HepG2 (cell line): ENCODE data around the gene MPG. TPM values are rescaled to one million over a fixed set of nuclear protein-coding genes. Genes with fewer than 3 reads are reported as not detected.

Experiments used
- ATRX ChIP-seq: sonication (generic); formaldehyde crosslinking; IDR thresholded peaks from 2 replicates; pipeline ENCODE4 v1.4.0; 2020; ENCODE audit warnings: missing genetic modification reagents, borderline replicate concordance
- CTCF ChIP-seq: sonication (generic); formaldehyde crosslinking; IDR thresholded peaks from 2 replicates; pipeline ENCODE4 v1.5.0; 2020; ENCODE audit warnings: mild to moderate bottlenecking, missing genetic modification reagents, moderate library complexity
- FIP1L1 ChIP-seq: fragments of 200-400 bp; formaldehyde crosslinking; IDR thresholded peaks from 2 replicates; pipeline ENCODE4 v1.6.1; 2018; ENCODE audit warnings: low read depth, mild to moderate bottlenecking, low read length, moderate library complexity, borderline replicate concordance; ENCODE audit not compliant: insufficient read depth
- HDAC1 ChIP-seq: sonication (generic); formaldehyde crosslinking; IDR thresholded peaks from 2 replicates; pipeline ENCODE4 v1.5.1; 2020; ENCODE audit warnings: mild to moderate bottlenecking, missing genetic modification reagents
- HDAC6 ChIP-seq: fragments of 200-600 bp; sonication (generic); IDR thresholded peaks from 2 replicates; pipeline ENCODE4 v1.7.0; 2017; ENCODE audit warnings: mild to moderate bottlenecking, antibody characterized with exemption, low read length, low read depth
- HNRNPUL1 ChIP-seq: fragments of 200-400 bp; formaldehyde crosslinking; IDR thresholded peaks from 2 replicates; pipeline ENCODE4 v1.6.1; 2017; ENCODE audit warnings: low read depth, mild to moderate bottlenecking, low read length, moderate library complexity
- IKZF4 ChIP-seq: sonication (generic); formaldehyde crosslinking; IDR thresholded peaks from 2 replicates; pipeline ENCODE4 v1.5.1; 2020; ENCODE audit warnings: borderline replicate concordance, mild to moderate bottlenecking, low read depth, missing genetic modification reagents; ENCODE audit errors: not compliant biosample characterization
- IRF2 ChIP-seq: IDR thresholded peaks from 2 replicates; pipeline ENCODE4 v1.6.1; 2018; ENCODE audit warnings: missing genetic modification reagents, missing compliant biosample characterization
- MXI1 ChIP-seq: IDR thresholded peaks from 3 replicates; pipeline ENCODE4 v1.6.1; 2012; ENCODE audit warnings: low read depth, low read length, inconsistent platforms, borderline replicate concordance
- MYNN ChIP-seq: sonication (generic); formaldehyde crosslinking; IDR thresholded peaks from 2 replicates; pipeline ENCODE4 v1.4.0; 2020; ENCODE audit warnings: mild to moderate bottlenecking, low read depth, missing genetic modification reagents
- RBM39 ChIP-seq: fragments of 200-400 bp; formaldehyde crosslinking; IDR thresholded peaks from one replicate; pipeline ENCODE4 v1.6.1; 2018; ENCODE audit warnings: antibody characterized with exemption, mild to moderate bottlenecking, low read depth, low read length; ENCODE audit not compliant: poor library complexity, severe bottlenecking
- RXRA ChIP-seq: sonication (generic); formaldehyde crosslinking; IDR thresholded peaks from 2 replicates; pipeline ENCODE4 v1.5.1; 2020; ENCODE audit warnings: missing genetic modification reagents
- SNRNP70 ChIP-seq: fragments of 200-400 bp; formaldehyde crosslinking; IDR thresholded peaks from 2 replicates; pipeline ENCODE4 v1.6.1; 2017; ENCODE audit warnings: mild to moderate bottlenecking, low read depth, low read length, moderate library complexity
- SPEN ChIP-seq: sonication (generic); formaldehyde crosslinking; IDR thresholded peaks from 2 replicates; pipeline ENCODE4 v1.5.1; 2020; ENCODE audit warnings: low read depth, mild to moderate bottlenecking, missing genetic modification reagents
- TP53 ChIP-seq: sonication (generic); formaldehyde crosslinking; conservative IDR thresholded peaks from 2 replicates; pipeline ENCODE4 v1.4.0; 2020; ENCODE audit warnings: missing genetic modification reagents
- ZBED4 ChIP-seq: sonication (generic); formaldehyde crosslinking; IDR thresholded peaks from 2 replicates; pipeline ENCODE4 v1.4.0; 2020; ENCODE audit warnings: missing genetic modification reagents, borderline replicate concordance
- ZBTB42 ChIP-seq: sonication (generic); formaldehyde crosslinking; IDR thresholded peaks from 2 replicates; pipeline ENCODE4 v1.5.0; 2020; ENCODE audit warnings: mild to moderate bottlenecking, missing genetic modification reagents
- ZFX ChIP-seq: sonication (generic); formaldehyde crosslinking; IDR thresholded peaks from 2 replicates; pipeline ENCODE4 v1.4.0; 2020; ENCODE audit warnings: mild to moderate bottlenecking, low read depth, missing genetic modification reagents, moderate library complexity
- ZNF235 ChIP-seq: sonication (generic); formaldehyde crosslinking; IDR thresholded peaks from 2 replicates; pipeline ENCODE4 v1.8.1; 2023; ENCODE audit warnings: mild to moderate bottlenecking, missing genetic modification reagents, borderline replicate concordance
- ZNF367 ChIP-seq: sonication (generic); formaldehyde crosslinking; IDR thresholded peaks from 2 replicates; pipeline ENCODE4 v1.4.0; 2020; ENCODE audit warnings: missing genetic modification reagents, borderline replicate concordance
- ZNF414 ChIP-seq: sonication (generic); formaldehyde crosslinking; IDR thresholded peaks from 2 replicates; pipeline ENCODE4 v1.5.0; 2020; ENCODE audit warnings: missing genetic modification reagents
- ZNF709 ChIP-seq: sonication (generic); formaldehyde crosslinking; IDR thresholded peaks from 2 replicates; pipeline ENCODE4 v1.5.0; 2020; ENCODE audit warnings: mild to moderate bottlenecking, missing genetic modification reagents
- ZNF746 ChIP-seq: sonication (generic); formaldehyde crosslinking; IDR thresholded peaks from 2 replicates; pipeline ENCODE4 v1.8.0; 2022; ENCODE audit warnings: mild to moderate bottlenecking, missing genetic modification reagents
- polyA plus RNA-seq, 8 experiments: library from polyadenylated mRNA; depleted of rRNA in 3 of 8; stranded (reverse) in 7 of 8; unstranded in 1 of 8; fragments of >200 nt; fragmentation: Illumina TruSeq in 4 of 8; extraction: Trizol in 4 of 8; gene quantifications; 2 replicates each; pipeline versions ENCODE4 v1.2.1 to v1.2.3, GENCODE V29; 2011 to 2016; ENCODE audit warnings: low read depth in 4 of 8, missing spikeins in 1 of 8, mixed read lengths in 1 of 8; ENCODE audit not compliant: insufficient read depth in 1 of 8
- total RNA-seq, 5 experiments: library from RNA; depleted of rRNA; stranded (reverse); fragments of >200 nt; fragmentation: Illumina TruSeq; extraction: Trizol; gene quantifications; 2 replicates each; pipeline ENCODE4 v1.2.3, GENCODE V29; 2016; ENCODE audit warnings: low read depth in 1 of 5

MPG gene
- total and polyA plus RNA-seq, 2 of the 13 experiments (the other 11 are each of a cell fraction or from before 2014, with no cell fraction given): 59.1 to 62.5 TPM

GRCh38 chr16:96935-97381 is 18.9 kb downstream of the MPG start (continued):
- TF ChIP-seq MYNN (CRISPR knock-in tag): no peak
- peak; percentile 100 for TF ChIP-seq CTCF (CRISPR knock-in tag)
- TF ChIP-seq HDAC6: no peak
- no peak for TF ChIP-seq ATRX (CRISPR knock-in tag)
- peak; percentile 85; the same call in 1 of the 3 replicates for TF ChIP-seq MXI1
- peak; percentile 29; the same call in 1 of the 2 replicates for TF ChIP-seq ZNF414
- TF ChIP-seq ZBTB42 (CRISPR knock-in tag): no peak
- TF ChIP-seq ZNF746 (CRISPR knock-in tag): 0 out of 2 replicates have a peak, but pooled peaks have one; percentile 18
- peak; percentile 35; the same call in 1 of the 2 replicates for TF ChIP-seq SPEN (CRISPR knock-in tag)
- no peak for TF ChIP-seq TP53 (CRISPR knock-in tag)
- TF ChIP-seq IKZF4 (CRISPR knock-in tag): no peak
- TF ChIP-seq ZBED4: peak; percentile 65; the same call in 1 of the 2 replicates
- TF ChIP-seq HNRNPUL1: no peak
- peak; percentile 63; the same call in 1 of the 2 replicates for TF ChIP-seq ZFX (CRISPR knock-in tag)
- no peak for TF ChIP-seq ZNF367 (CRISPR knock-in tag)
- TF ChIP-seq HDAC1: no peak
- TF ChIP-seq IRF2 (CRISPR knock-in tag): peak; percentile 47; the same call in 1 of the 2 replicates
- peak; percentile 50; the same call in 1 of the 2 replicates for TF ChIP-seq RXRA (CRISPR knock-in tag)
- TF ChIP-seq SNRNP70: no peak
- TF ChIP-seq ZNF235 (CRISPR knock-in tag): 0 out of 2 replicates have a peak, but pooled peaks have one; percentile 48
- no peak for TF ChIP-seq FIP1L1
- peak; percentile 54 for TF ChIP-seq RBM39
- TF ChIP-seq ZNF709 (CRISPR knock-in tag): no peak
